OCI-LY1 (cell line): Measurements from ENCODE around the gene LDLRAD4.

Experiments
- H2AFZ ChIP-seq: fragments of 200-600 bp; sonication (generic), shearing (Covaris generic); 2 replicates; pipeline ENCODE4 v1.6.0; 2014; ENCODE audit warnings: antibody characterized with exemption, mild to moderate bottlenecking, low read length
- H3F3A ChIP-seq: fragments of 200-600 bp; sonication (generic), shearing (Covaris generic); 2 replicates; pipeline ENCODE4 v1.6.0; 2014; ENCODE audit warnings: mild to moderate bottlenecking, antibody characterized with exemption, low read length, moderate library complexity; ENCODE audit not compliant: insufficient read depth
- H3K27ac ChIP-seq: fragments of 200-600 bp; sonication (generic); 2 replicates; pipeline ENCODE4 v1.5.1; 2014; ENCODE audit warnings: low read length, mixed run types, mild to moderate bottlenecking, low read depth; ENCODE audit not compliant: poor library complexity, severe bottlenecking
- H3K27me3 ChIP-seq: fragments of 200-600 bp; sonication (generic); 2 replicates; pipeline ENCODE4 v1.6.0; 2014; ENCODE audit warnings: antibody characterized with exemption, mild to moderate bottlenecking, low read length, moderate library complexity; ENCODE audit not compliant: insufficient read depth
- H3K36me3 ChIP-seq: fragments of 200-600 bp; sonication (generic); 2 replicates; pipeline ENCODE4 v1.6.1; 2014; ENCODE audit warnings: mild to moderate bottlenecking, antibody characterized with exemption, low read length, moderate library complexity, mixed read lengths; ENCODE audit not compliant: insufficient read depth
- H3K4me1 ChIP-seq: fragments of 200-600 bp; sonication (generic); 2 replicates; pipeline ENCODE4 v1.5.1; 2014; ENCODE audit warnings: mild to moderate bottlenecking, low read length, moderate library complexity; ENCODE audit not compliant: insufficient read depth, severe bottlenecking
- H3K4me2 ChIP-seq: fragments of 200-600 bp; sonication (generic), shearing (Covaris generic); 2 replicates; pipeline ENCODE4 v1.6.1; 2014; ENCODE audit warnings: low read length
- H3K4me3 ChIP-seq: fragments of 200-600 bp; sonication (generic); 2 replicates; pipeline ENCODE4 v1.5.1; 2014; ENCODE audit warnings: low read length, low read depth, mild to moderate bottlenecking, mixed read lengths; ENCODE audit not compliant: poor library complexity, severe bottlenecking
- H3K79me2 ChIP-seq: fragments of 200-600 bp; shearing (Covaris generic); 2 replicates; pipeline ENCODE4 v1.6.1; 2016; ENCODE audit warnings: mixed run types, low read length, mixed read lengths; ENCODE audit not compliant: insufficient read depth
- H3K9ac ChIP-seq: fragments of 200-600 bp; sonication (generic), shearing (Covaris generic); 2 replicates; pipeline ENCODE4 v1.6.1; 2014; ENCODE audit warnings: mild to moderate bottlenecking, low read length, mixed read lengths
- H3K9me2 ChIP-seq: fragments of 200-600 bp; sonication (generic), shearing (Covaris generic); 2 replicates; pipeline ENCODE4 v1.6.1; 2014; ENCODE audit warnings: low read depth, mild to moderate bottlenecking, low read length, mixed read lengths
- H3K9me3 ChIP-seq: fragments of 200-600 bp; shearing (Covaris generic); 2 replicates; pipeline ENCODE4 v1.6.1; 2014; ENCODE audit warnings: low read length, mixed read lengths
- H4K20me1 ChIP-seq: fragments of 200-600 bp; sonication (generic), shearing (Covaris generic); 2 replicates; pipeline ENCODE4 v1.6.0; 2016; ENCODE audit warnings: mild to moderate bottlenecking, low read length; ENCODE audit not compliant: insufficient read depth
- EZH2 ChIP-seq: fragments of 200-600 bp; sonication (generic), shearing (Covaris generic); IDR thresholded peaks from 2 replicates; pipeline ENCODE4 v1.8.0; 2017; ENCODE audit warnings: borderline replicate concordance, mixed run types, mild to moderate bottlenecking, antibody characterized with exemption, low read length, moderate library complexity, mixed read lengths
- TF ChIP-seq, protein P1 (sequence below): fragments of 200-600 bp; sonication (generic), shearing (Covaris generic); IDR thresholded peaks from 2 replicates; pipeline ENCODE4 v1.5.1; 2017; ENCODE audit warnings: mild to moderate bottlenecking, antibody characterized with exemption, low read length, moderate library complexity, mixed read lengths

Gene LDLRAD4

DNA sequence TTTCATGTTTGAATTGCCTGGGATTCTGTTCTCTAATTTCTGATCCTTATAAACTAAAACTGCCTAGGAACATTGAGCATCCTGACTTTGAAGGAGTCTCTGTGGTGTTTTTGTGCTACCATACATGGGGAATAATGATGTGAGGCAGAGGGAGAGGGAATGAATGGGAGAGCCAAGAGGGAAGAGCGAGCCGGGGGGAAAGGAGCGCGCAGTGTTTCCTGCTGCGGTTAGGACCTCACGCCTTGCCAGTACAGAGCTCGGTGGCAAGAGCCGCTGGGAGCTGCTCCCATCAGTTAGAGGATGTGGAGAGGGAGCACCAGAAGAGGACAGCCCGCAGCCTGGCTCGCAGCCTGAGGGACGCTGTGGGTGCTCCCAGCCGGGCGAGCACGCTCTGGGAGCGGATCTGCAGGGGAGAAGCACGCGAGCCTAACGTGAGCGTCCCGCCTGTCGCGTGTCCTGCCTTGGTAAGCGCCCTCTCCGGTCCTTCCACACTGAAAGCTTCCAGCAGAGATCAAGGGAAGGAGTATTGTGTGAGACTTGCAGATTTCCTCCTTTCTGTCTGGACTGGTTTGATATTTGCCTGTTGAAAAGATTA, 393.1 kb downstream of the LDLRAD4 start:
- H3K79me2 ChIP-seq, result peaks cover 37% of the 10 kb centered on the region

DNA sequence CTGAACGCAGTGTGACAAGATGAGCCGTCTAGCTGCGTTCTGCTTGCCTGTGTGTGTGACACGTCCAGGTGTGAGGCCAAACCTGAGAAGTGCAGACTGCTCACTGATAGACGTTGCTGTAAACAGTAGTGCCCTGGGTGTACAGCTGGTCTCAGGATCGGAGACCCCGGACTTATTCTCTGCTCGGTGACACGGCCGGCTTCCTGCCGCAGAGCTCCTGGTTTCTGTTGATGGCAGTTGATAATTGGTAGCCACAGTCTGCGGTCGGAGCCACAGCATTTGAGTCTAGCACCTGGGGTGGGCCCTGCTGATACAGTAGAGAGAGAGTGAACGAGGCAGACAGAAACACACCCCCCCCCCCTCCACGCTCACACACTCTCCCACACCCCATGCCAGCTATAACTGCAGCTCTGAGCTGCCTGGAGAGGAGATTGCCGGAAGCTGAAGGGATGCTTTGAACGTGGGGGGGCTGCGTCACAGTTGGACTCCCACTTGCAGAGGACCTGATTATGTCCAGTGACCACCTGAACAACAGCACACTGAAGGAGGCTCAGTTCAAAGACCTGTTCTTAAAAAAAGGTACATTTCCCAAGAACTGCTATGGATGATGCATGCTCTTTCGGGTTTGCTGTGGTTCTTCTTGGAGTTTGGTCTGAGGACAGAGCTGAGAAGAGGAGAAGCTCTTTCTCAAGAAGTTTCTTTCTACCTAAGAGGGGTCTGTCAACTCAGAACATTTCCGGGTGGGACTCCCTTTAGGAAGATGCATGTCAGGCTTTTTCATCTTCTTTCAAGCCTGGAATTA, 393.8 kb downstream of the LDLRAD4 start:
- peaks cover 19% of the 10 kb centered on the region; the same call in 1 of the 2 replicates for H3K36me3 ChIP-seq
- H3F3A ChIP-seq, result peaks cover 18% of the 10 kb centered on the region
- H2AFZ ChIP-seq, result no peak overlapping the region
- H3K9me2 ChIP-seq, result no peaks in the 10 kb centered on the region
- peak overlapping the region; percentile 69 for H3K4me3 ChIP-seq
- no peaks in the 10 kb centered on the region for H4K20me1 ChIP-seq
- H3K27me3 ChIP-seq, result no peaks in the 10 kb centered on the region
- H3K4me1 ChIP-seq, result peaks cover 80% of the 10 kb centered on the region
- no peak for TF ChIP-seq EZH2
- TF ChIP-seq, protein P1, sequence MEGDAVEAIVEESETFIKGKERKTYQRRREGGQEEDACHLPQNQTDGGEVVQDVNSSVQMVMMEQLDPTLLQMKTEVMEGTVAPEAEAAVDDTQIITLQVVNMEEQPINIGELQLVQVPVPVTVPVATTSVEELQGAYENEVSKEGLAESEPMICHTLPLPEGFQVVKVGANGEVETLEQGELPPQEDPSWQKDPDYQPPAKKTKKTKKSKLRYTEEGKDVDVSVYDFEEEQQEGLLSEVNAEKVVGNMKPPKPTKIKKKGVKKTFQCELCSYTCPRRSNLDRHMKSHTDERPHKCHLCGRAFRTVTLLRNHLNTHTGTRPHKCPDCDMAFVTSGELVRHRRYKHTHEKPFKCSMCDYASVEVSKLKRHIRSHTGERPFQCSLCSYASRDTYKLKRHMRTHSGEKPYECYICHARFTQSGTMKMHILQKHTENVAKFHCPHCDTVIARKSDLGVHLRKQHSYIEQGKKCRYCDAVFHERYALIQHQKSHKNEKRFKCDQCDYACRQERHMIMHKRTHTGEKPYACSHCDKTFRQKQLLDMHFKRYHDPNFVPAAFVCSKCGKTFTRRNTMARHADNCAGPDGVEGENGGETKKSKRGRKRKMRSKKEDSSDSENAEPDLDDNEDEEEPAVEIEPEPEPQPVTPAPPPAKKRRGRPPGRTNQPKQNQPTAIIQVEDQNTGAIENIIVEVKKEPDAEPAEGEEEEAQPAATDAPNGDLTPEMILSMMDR, result no peak
- peak overlapping the region; percentile 99 for H3K27ac ChIP-seq
- peak overlapping the region; percentile 85 for H3K9ac ChIP-seq
- no peaks in the 10 kb centered on the region for H3K9me3 ChIP-seq
- H3K4me2 ChIP-seq, result peak overlapping the region; percentile 91
- peaks cover 43% of the 10 kb centered on the region for H3K79me2 ChIP-seq

More for the DNA sequence above, 393.1 kb downstream of the LDLRAD4 start:
- no peaks in the 10 kb centered on the region for H3K9me2 ChIP-seq
- no peaks in the 10 kb centered on the region for H3K27me3 ChIP-seq
- H3K4me3 ChIP-seq, result peak overlapping the region; percentile 69
- H3K9me3 ChIP-seq, result no peaks in the 10 kb centered on the region
- H4K20me1 ChIP-seq, result no peaks in the 10 kb centered on the region
- peaks cover 76% of the 10 kb centered on the region for H3K4me1 ChIP-seq
- H3K27ac ChIP-seq, result peak overlapping the region; percentile 99
- H3K36me3 ChIP-seq, result peaks cover 19% of the 10 kb centered on the region; the same call in 1 of the 2 replicates
- H3K4me2 ChIP-seq, result peak overlapping the region; percentile 91
- H3K9ac ChIP-seq, result peak overlapping the region; percentile 85
- H2AFZ ChIP-seq, result no peak overlapping the region
- TF ChIP-seq EZH2, result no peak
- TF ChIP-seq, protein P1, result no peak; the same call in 1 of the 2 replicates
- peaks cover 18% of the 10 kb centered on the region for H3F3A ChIP-seq

DNA sequence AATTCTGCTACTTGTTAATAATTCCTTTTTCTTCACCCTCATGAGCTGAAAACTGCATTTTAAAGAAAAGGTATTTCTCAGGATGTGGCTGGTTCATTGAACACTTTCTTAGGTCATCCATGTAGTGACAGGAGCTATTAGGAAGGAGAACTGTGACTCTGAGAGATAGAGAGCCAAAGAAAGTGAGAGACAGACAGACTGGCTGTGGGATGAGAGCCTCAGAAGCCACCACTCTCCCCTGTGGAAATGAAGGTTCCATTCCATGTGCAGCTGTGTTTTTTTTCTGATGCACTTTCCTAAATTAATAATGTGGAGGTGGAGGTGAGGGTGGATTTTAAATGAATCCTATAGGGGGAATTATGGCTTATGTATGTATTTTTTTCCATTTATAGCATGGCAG, 394.5 kb downstream of the LDLRAD4 start:
- Histone ChIP-seq H3K79me2 (peaks cover 50% of the 10 kb centered on the region), H3K27me3 (no peaks in the 10 kb centered on the region), H3K4me3 (peak overlapping the region; percentile 69), H3K9me3 (no peaks in the 10 kb centered on the region), H3K27ac (peak overlapping the region; percentile 99), H3F3A (peaks cover 18% of the 10 kb centered on the region), H3K4me2 (peak overlapping the region; percentile 91), H3K9me2 (no peaks in the 10 kb centered on the region), H2AFZ (no peak overlapping the region), H3K36me3 (peaks cover 19% of the 10 kb centered on the region; the same call in 1 of the 2 replicates), H4K20me1 (no peaks in the 10 kb centered on the region), H3K4me1 (peaks cover 83% of the 10 kb centered on the region), H3K9ac (peak overlapping the region; percentile 85)
- TF ChIP-seq, protein P1, result no peak
- TF ChIP-seq EZH2, result no peak
